ENCODE measurements around the gene ABHD2. TPM values are rescaled to one million over a fixed set of nuclear protein-coding genes. Genes with fewer than 3 reads are reported as not detected.
"Not testable (repeated sequence)": the region's sequence is repeated elsewhere in the genome, so short reads cannot be mapped to it uniquely, and the experiment has no call there.

ABHD2 gene
- polyA plus RNA-seq, 3 donors = 30.8 to 67.1 (median 37.3) TPM

- Histone ChIP-seq H3K9ac (ENCODE audit: insufficient read depth, low read length, poor library complexity, severe bottlenecking) (no peak overlapping the region), H4K20me1 (ENCODE audit: insufficient read depth, low read length) (peaks cover 8% of the 10 kb centered on the region), H3K79me2 (ENCODE audit: insufficient read depth, low read length) (peaks cover 65% of the 10 kb centered on the region), H3K9me3 (replicated peaks in 1 of 2; ENCODE audit: control insufficient read depth in 1 of 2, insufficient read depth in 1 of 2, low read length in 2 of 2) (no peaks in the 10 kb centered on the region), H3K4me2 (replicated peaks; ENCODE audit: extremely low read depth, low read length, poor library complexity, severe bottlenecking) (peak overlapping the region; percentile 41), H3K27me3 (ENCODE audit: control insufficient read depth in 2 of 2, insufficient read depth in 2 of 2, low read length in 2 of 2) (no peaks in the 10 kb centered on the region), H3K4me1 (ENCODE audit: control insufficient read depth in 1 of 2, insufficient read depth in 2 of 2, low read length in 2 of 2) (peaks cover 39 to 41% of the 10 kb centered on the region in 2 donors), H3K36me3 (replicated peaks in 1 of 2; ENCODE audit: control insufficient read depth in 1 of 2, insufficient read depth in 2 of 2, low read length in 2 of 2) (peaks cover 52 to 86% of the 10 kb centered on the region in 2 donors), H2AFZ (ENCODE audit: insufficient read depth, low read depth, low read length, poor library complexity, severe bottlenecking) (no peak overlapping the region), H3K4me3 (replicated peaks in 1 of 3; ENCODE audit: low read depth in 2 of 3, low read length in 3 of 3) (peak overlapping the region in 1 of 3 experiments; percentile 15), H3K27ac (ENCODE audit: low read depth in 1 of 2, low read length in 2 of 2) (peak overlapping the region; percentile 67 to 72)
- H3K9me3 Mint-ChIP-seq = peaks cover 0 to 2% (median 0%) of the 10 kb centered on the region in 7 donors
- H3K27ac Mint-ChIP-seq = peak overlapping the region; percentile 85 to 93 (median 90)
- peak in 2 of 3 donors; percentile 22 to 30 for DNase-seq
- TF ChIP-seq CTCF (IDR thresholded peaks at IDR 0.05) = no peak
- no peaks in the 10 kb centered on the region for H3K27me3 Mint-ChIP-seq (ENCODE audit: low read depth in 3 of 3)
- peaks cover 42% of the 10 kb centered on the region for H3K4me1 Mint-ChIP-seq
- intact Hi-C loops (cut with micrococcal nuclease) = no loop called here
- H3K4me3 Mint-ChIP-seq = peak overlapping the region; percentile 7 to 13
- H3K36me3 Mint-ChIP-seq = peaks cover 43 to 83% of the 10 kb centered on the region in 2 donors
- no CpG with 5 or more reads among the region's 2 CpGs for WGBS (ENCODE audit: insufficient coverage)
These were observed 30.3 kb downstream of the ABHD2 start for GRCh38 chr15:89118481-89118989.

DNA sequence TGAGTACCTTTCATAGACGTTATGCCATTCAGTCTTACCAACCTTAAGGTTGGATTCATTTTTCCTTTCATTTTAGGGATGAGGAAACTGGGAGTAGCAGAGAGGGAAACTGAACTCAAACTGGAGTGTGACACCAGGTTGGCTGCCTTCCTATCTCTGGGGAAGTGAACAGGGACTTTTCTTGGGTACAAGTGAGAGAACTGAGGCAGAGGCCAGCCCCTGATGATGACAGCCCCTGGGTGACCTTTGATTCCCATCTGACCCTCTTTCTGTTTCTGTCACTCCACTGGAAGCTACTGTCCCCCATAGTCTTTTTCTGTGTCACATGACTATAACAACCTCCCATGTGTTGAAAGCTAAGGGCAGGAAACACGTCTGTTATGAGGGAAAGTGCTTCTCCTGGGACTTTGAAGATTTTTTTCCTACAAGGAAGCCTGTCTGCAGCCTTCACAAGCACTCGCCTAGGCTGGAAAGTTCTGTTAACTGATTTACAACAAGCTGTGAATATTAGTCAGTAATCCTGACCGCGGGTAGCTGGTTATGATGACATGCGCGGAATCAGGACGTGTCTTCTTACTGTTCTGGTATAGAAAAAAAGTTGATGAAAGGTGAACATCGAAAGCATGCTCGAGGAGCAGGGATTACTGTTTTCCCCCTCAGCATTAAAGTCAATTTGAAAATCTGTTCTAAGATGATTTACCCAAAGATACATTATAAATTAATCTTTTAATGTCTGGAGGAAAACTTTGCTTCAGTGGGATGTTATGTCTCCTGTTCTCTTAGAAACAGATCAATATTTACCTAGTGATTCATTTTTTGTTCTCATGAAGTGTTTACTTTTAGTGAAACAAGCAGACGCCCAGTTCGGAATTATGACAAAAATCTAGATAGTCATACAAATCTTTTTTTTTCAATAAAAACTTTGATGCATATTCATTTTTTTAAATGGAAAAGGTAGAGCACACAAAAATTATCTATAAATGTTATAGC is 31.5 kb downstream of the ABHD2 start:
- TF ChIP-seq CTCF (IDR thresholded peaks at IDR 0.05) = no peak
- Mint-ChIP-seq H3K4me1 (peaks cover 42% of the 10 kb centered on the region), H3K9me3 (peaks cover 0 to 2% (median 0%) of the 10 kb centered on the region in 7 donors), H3K4me3 (no peak overlapping the region), H3K27me3 (ENCODE audit: low read depth in 3 of 3) (no peaks in the 10 kb centered on the region), H3K27ac (peak overlapping the region; percentile 52 to 93 (median 90)), H3K36me3 (peaks cover 30 to 79% of the 10 kb centered on the region in 2 donors)
- WGBS (ENCODE audit: insufficient coverage) = 97% methylated on average over 5 of the region's 12 CpGs
- Histone ChIP-seq H3K4me1 (ENCODE audit: control insufficient read depth in 1 of 2, insufficient read depth in 2 of 2, low read length in 2 of 2) (peaks cover 39 to 41% of the 10 kb centered on the region in 2 donors), H3K79me2 (ENCODE audit: insufficient read depth, low read length) (peaks cover 57% of the 10 kb centered on the region), H3K27ac (ENCODE audit: low read depth in 1 of 2, low read length in 2 of 2) (peak overlapping the region in 1 of 2 donors; percentile 72), H3K27me3 (ENCODE audit: control insufficient read depth in 2 of 2, insufficient read depth in 2 of 2, low read length in 2 of 2) (no peaks in the 10 kb centered on the region), H2AFZ (ENCODE audit: insufficient read depth, low read depth, low read length, poor library complexity, severe bottlenecking) (no peak overlapping the region), H3K9ac (ENCODE audit: insufficient read depth, low read length, poor library complexity, severe bottlenecking) (no peak overlapping the region), H3K36me3 (replicated peaks in 1 of 2; ENCODE audit: control insufficient read depth in 1 of 2, insufficient read depth in 2 of 2, low read length in 2 of 2) (peaks cover 52 to 84% of the 10 kb centered on the region in 2 donors), H3K4me2 (replicated peaks; ENCODE audit: extremely low read depth, low read length, poor library complexity, severe bottlenecking) (no peak overlapping the region), H4K20me1 (ENCODE audit: insufficient read depth, low read length) (no peaks in the 10 kb centered on the region), H3K9me3 (replicated peaks in 1 of 2; ENCODE audit: control insufficient read depth in 1 of 2, insufficient read depth in 1 of 2, low read length in 2 of 2) (no peaks in the 10 kb centered on the region), H3K4me3 (replicated peaks in 1 of 3; ENCODE audit: low read depth in 2 of 3, low read length in 3 of 3) (no peak overlapping the region)
- no peak for DNase-seq
- intact Hi-C loops (cut with micrococcal nuclease) = no loop called here

GRCh38 chr15:89120479-89121000 is 32.3 kb downstream of the ABHD2 start:
- H3K4me1 Mint-ChIP-seq = peaks cover 40% of the 10 kb centered on the region
- H3K9ac ChIP-seq (ENCODE audit: insufficient read depth, low read length, poor library complexity, severe bottlenecking); H3K27me3 Mint-ChIP-seq (ENCODE audit: low read depth in 3 of 3); H4K20me1 ChIP-seq (ENCODE audit: insufficient read depth, low read length); H3K27me3 ChIP-seq (ENCODE audit: control insufficient read depth in 2 of 2, insufficient read depth in 2 of 2, low read length in 2 of 2); H3K4me2 ChIP-seq (replicated peaks; ENCODE audit: extremely low read depth, low read length, poor library complexity, severe bottlenecking); H3K9me3 ChIP-seq (replicated peaks in 1 of 2; ENCODE audit: control insufficient read depth in 1 of 2, insufficient read depth in 1 of 2, low read length in 2 of 2); DNase-seq; H2AFZ ChIP-seq (ENCODE audit: insufficient read depth, low read depth, low read length, poor library complexity, severe bottlenecking); H3K9me3 Mint-ChIP-seq; intact Hi-C loops (cut with micrococcal nuclease); H3K4me3 Mint-ChIP-seq; H3K4me3 ChIP-seq (replicated peaks in 1 of 3; ENCODE audit: low read depth in 2 of 3, low read length in 3 of 3); H3K27ac ChIP-seq (ENCODE audit: low read depth in 1 of 2, low read length in 2 of 2): not testable (repeated sequence)
- peak overlapping the region in 2 of 7 donors; percentile 35 to 85 for H3K27ac Mint-ChIP-seq
- Histone ChIP-seq H3K36me3 (replicated peaks in 1 of 2; ENCODE audit: control insufficient read depth in 1 of 2, insufficient read depth in 2 of 2, low read length in 2 of 2) (peaks cover 48 to 83% of the 10 kb centered on the region in 2 donors), H3K4me1 (ENCODE audit: control insufficient read depth in 1 of 2, insufficient read depth in 2 of 2, low read length in 2 of 2) (peaks cover 39 to 41% of the 10 kb centered on the region in 2 donors), H3K79me2 (ENCODE audit: insufficient read depth, low read length) (peaks cover 52% of the 10 kb centered on the region)
- H3K36me3 Mint-ChIP-seq = peaks cover 23 to 77% of the 10 kb centered on the region in 2 donors
- 80% methylated on average over 2 of the region's 13 CpGs for WGBS (ENCODE audit: insufficient coverage)
